ENCODE data around the gene PRKRA. TPM values are rescaled to one million over a fixed set of nuclear protein-coding genes. Genes with fewer than 3 reads are reported as not detected.

Gene PRKRA
- total RNA-seq, 1 donor from 2014 or later = 69.5 TPM

GRCh38 chr2:178404368-178404767 lies 46.6 kb downstream of the PRKRA start:
- no peak for DNase-seq (ENCODE audit: extremely low spot score, unreplicated experiment)
- H3K27ac Mint-ChIP-seq = no peak overlapping the region
- TF ChIP-seq CTCF (conservative IDR thresholded peaks at IDR 0.05) = no peak
- H3K4me3 Mint-ChIP-seq = no peak overlapping the region
- no peaks in the 10 kb centered on the region for H3K4me1 Mint-ChIP-seq (ENCODE audit: unreplicated experiment)
- no peaks in the 10 kb centered on the region for H3K36me3 Mint-ChIP-seq
- H3K9me3 Mint-ChIP-seq = no peaks in the 10 kb centered on the region
- peaks cover 23% of the 10 kb centered on the region for H3K27me3 Mint-ChIP-seq

GRCh38 chr2:178403671-178404306 lies 47.2 kb downstream of the PRKRA start:
- Mint-ChIP-seq H3K4me1 (ENCODE audit: unreplicated experiment) (no peaks in the 10 kb centered on the region), H3K4me3 (no peak overlapping the region), H3K36me3 (no peaks in the 10 kb centered on the region), H3K27me3 (peaks cover 23% of the 10 kb centered on the region), H3K27ac (no peak overlapping the region), H3K9me3 (no peaks in the 10 kb centered on the region)
- DNase-seq (ENCODE audit: extremely low spot score, unreplicated experiment) = no peak
- TF ChIP-seq CTCF (conservative IDR thresholded peaks at IDR 0.05) = no peak

GRCh38 chr2:178401994-178402437 lies 49.0 kb downstream of the PRKRA start:
- peaks cover 20% of the 10 kb centered on the region for H3K27me3 Mint-ChIP-seq
- DNase-seq (ENCODE audit: extremely low spot score, unreplicated experiment) = no peak
- H3K4me1 Mint-ChIP-seq (ENCODE audit: unreplicated experiment) = no peaks in the 10 kb centered on the region
- TF ChIP-seq CTCF (conservative IDR thresholded peaks at IDR 0.05) = no peak
- no peaks in the 10 kb centered on the region for H3K36me3 Mint-ChIP-seq
- no peak overlapping the region for H3K27ac Mint-ChIP-seq
- no peak overlapping the region for H3K4me3 Mint-ChIP-seq
- H3K9me3 Mint-ChIP-seq = no peaks in the 10 kb centered on the region

- Mint-ChIP-seq H3K27me3 (peaks cover 15% of the 10 kb centered on the region), H3K4me3 (no peak overlapping the region), H3K9me3 (no peaks in the 10 kb centered on the region), H3K4me1 (ENCODE audit: unreplicated experiment) (no peaks in the 10 kb centered on the region), H3K36me3 (no peaks in the 10 kb centered on the region), H3K27ac (no peak overlapping the region)
- DNase-seq (ENCODE audit: extremely low spot score, unreplicated experiment) = no peak
- peak; percentile 86 for TF ChIP-seq CTCF (conservative IDR thresholded peaks at IDR 0.05)
Observed at GRCh38 chr2:178397002-178397605, 53.9 kb downstream of the PRKRA start.

- Mint-ChIP-seq H3K27ac (no peak overlapping the region), H3K27me3 (peaks cover 10% of the 10 kb centered on the region), H3K4me3 (no peak overlapping the region), H3K4me1 (ENCODE audit: unreplicated experiment) (no peaks in the 10 kb centered on the region), H3K9me3 (no peaks in the 10 kb centered on the region), H3K36me3 (no peaks in the 10 kb centered on the region)
- DNase-seq (ENCODE audit: extremely low spot score, unreplicated experiment) = no peak
- no peak for TF ChIP-seq CTCF (conservative IDR thresholded peaks at IDR 0.05)
Observed at GRCh38 chr2:178395941-178396570, 54.9 kb downstream of the PRKRA start.
